Ishikawa (cell line): ENCODE data around the gene CCDC175.

Experiments
- CEBPB ChIP-seq: IDR thresholded peaks from 2 replicates; pipeline ENCODE4 v1.6.1; 2012
- CREB1 ChIP-seq: IDR thresholded peaks from 2 replicates; pipeline ENCODE4 v1.6.1; 2012; ENCODE audit warnings: low read depth
- EGR1 ChIP-seq: IDR thresholded peaks from 2 replicates; pipeline ENCODE4 v1.6.1; 2012
- EP300 ChIP-seq: IDR thresholded peaks from 2 replicates; pipeline ENCODE4 v1.6.1; 2012; ENCODE audit warnings: borderline replicate concordance
- NFIC ChIP-seq: IDR thresholded peaks from 2 replicates; pipeline ENCODE4 v1.6.1; 2012
- RAD21 ChIP-seq: IDR thresholded peaks from 2 replicates; pipeline ENCODE4 v1.6.1; 2012; ENCODE audit warnings: low read depth
- YY1 ChIP-seq: IDR thresholded peaks from 2 replicates; pipeline ENCODE4 v1.6.1; 2012; ENCODE audit warnings: low read depth
- TF ChIP-seq, protein P1 (sequence below): IDR thresholded peaks from 2 replicates; pipeline ENCODE4 v1.6.1; 2012

DNA sequence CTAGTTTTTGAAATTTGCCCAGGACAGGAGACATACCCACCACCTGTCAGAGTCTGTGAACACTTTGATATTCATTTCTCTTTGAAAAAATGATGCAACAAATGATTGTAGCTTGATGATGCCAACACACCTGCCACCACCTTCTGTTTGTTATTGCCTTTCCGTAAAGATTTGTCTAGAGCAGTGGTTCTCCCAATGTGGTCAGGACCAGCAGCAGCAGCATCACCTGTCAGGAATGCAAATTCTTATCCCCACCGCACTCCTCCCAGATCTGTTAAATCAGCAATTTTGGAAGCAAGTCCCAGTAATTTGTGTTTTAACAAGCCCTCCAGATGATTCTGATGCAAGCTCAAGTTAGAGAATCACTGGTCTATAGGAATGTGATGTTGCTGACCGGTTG, 9.9 kb downstream of the CCDC175 start:
- TF ChIP-seq NFIC: no peak
- TF ChIP-seq CREB1: no peak
- no peak for TF ChIP-seq YY1
- TF ChIP-seq EGR1: no peak
- no peak for TF ChIP-seq CEBPB
- TF ChIP-seq RAD21: no peak
- TF ChIP-seq, protein P1, sequence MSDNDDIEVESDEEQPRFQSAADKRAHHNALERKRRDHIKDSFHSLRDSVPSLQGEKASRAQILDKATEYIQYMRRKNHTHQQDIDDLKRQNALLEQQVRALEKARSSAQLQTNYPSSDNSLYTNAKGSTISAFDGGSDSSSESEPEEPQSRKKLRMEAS: no peak
- no peak for TF ChIP-seq EP300
